ENCODE results near the gene KDM6B. TPM values are rescaled to one million over a fixed set of nuclear protein-coding genes. Genes with fewer than 3 reads are reported as not detected.

The KDM6B gene
- polyA plus RNA-seq, 1 experiment, result 0.91 TPM

DNA sequence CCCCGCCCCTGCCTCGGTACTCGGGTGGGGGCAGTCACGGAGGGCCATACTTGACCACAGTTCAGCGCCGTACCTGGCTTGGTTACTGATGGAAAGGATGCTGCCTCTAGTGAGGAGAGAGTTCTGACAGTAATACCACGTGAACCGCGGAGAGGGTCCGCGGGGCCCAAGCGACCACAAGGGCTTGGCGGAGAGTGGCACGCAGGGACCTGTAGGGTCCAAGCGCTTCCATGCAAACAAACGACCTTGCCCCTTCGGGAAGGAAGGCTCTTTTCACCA lies 9.2 kb downstream of the KDM6B start:
- ChIA-PET CTCF (interaction anchor here (0.9 to 1.7 kb wide), 4 partner anchors 8 to 99 kb away, joined by 3 to 9 read pairs (median 4); partner anchors contain the start of gene NAA38), POLR2A (interaction anchor here (0.9 to 1.0 kb wide), 2 partner anchors 14 to 43 kb away, joined by 3 to 4 read pairs; partner anchors contain the start of genes CYB5D1 and NAA38)
- peak overlapping the region; percentile 68 for H3K4me3 ChIP-seq (ENCODE audit: low read depth, low read length)
- DNase-seq (ENCODE audit: low read depth), result no peak
- no peaks in the 10 kb centered on the region for H3K27me3 ChIP-seq (ENCODE audit: control insufficient read depth, insufficient read depth, low read length)
- H3K36me3 ChIP-seq (ENCODE audit: control insufficient read depth, insufficient read depth, low read length), result peaks cover 22% of the 10 kb centered on the region
- TF ChIP-seq, protein P1, sequence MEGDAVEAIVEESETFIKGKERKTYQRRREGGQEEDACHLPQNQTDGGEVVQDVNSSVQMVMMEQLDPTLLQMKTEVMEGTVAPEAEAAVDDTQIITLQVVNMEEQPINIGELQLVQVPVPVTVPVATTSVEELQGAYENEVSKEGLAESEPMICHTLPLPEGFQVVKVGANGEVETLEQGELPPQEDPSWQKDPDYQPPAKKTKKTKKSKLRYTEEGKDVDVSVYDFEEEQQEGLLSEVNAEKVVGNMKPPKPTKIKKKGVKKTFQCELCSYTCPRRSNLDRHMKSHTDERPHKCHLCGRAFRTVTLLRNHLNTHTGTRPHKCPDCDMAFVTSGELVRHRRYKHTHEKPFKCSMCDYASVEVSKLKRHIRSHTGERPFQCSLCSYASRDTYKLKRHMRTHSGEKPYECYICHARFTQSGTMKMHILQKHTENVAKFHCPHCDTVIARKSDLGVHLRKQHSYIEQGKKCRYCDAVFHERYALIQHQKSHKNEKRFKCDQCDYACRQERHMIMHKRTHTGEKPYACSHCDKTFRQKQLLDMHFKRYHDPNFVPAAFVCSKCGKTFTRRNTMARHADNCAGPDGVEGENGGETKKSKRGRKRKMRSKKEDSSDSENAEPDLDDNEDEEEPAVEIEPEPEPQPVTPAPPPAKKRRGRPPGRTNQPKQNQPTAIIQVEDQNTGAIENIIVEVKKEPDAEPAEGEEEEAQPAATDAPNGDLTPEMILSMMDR (IDR thresholded peaks at IDR 0.05; ENCODE audit: insufficient read depth, low read depth, low read length), result no peak

DNA sequence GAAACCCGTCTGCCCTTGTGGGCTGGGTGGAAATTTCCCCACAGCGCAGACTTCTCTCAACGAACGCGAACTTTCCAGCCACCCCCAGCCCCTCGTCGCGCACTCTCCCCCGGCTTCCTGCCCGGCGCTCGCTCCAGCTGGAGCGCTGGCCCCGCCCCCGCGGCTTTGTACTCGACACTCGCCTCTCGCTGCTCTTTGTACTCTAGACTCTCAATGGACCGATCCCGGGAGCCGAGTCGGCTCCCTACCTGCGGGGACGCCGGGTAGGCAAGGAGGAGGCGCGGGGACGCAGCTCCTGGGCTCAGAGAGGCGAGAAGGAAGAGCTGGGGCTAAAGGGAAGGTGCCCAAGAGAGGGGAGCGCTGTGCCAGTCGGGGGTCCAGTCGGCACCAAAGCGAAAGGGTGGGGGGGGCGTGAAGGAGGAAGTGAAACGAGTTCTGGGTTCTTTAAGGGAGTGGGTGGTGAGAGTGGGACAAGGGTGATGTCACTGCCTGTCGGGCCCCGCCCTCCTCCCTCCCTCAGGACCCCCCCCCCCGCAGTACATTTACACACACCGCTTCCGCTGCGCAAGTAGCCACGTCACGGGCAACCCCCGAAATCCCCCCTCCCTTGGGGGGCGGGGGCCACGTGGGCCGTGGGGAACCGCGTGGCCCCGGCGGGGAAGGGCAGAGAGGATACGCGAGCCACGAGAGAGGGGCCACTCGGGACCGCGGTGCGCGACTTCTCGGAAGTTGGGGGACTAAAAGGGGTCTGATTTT lies 9.7 kb downstream of the KDM6B start:
- TF ChIP-seq, protein P1 (IDR thresholded peaks at IDR 0.05; ENCODE audit: insufficient read depth, low read depth, low read length), result no peak
- CTCF ChIA-PET, result interaction anchor here (0.9 to 1.1 kb wide), 3 partner anchors 9 to 100 kb away, joined by 3 to 5 read pairs (median 4); no protein-coding TSS in a partner anchor
- Histone ChIP-seq H3K4me3 (ENCODE audit: low read depth, low read length) (peak overlapping the region; percentile 68), H3K36me3 (ENCODE audit: control insufficient read depth, insufficient read depth, low read length) (peaks cover 23% of the 10 kb centered on the region), H3K27me3 (ENCODE audit: control insufficient read depth, insufficient read depth, low read length) (no peaks in the 10 kb centered on the region)
- POLR2A ChIA-PET, result interaction anchor here (0.9 to 1.0 kb wide), 2 partner anchors 14 to 42 kb away, joined by 3 to 4 read pairs; partner anchors contain the start of genes CYB5D1 and NAA38
- no peak for DNase-seq (ENCODE audit: low read depth)

DNA sequence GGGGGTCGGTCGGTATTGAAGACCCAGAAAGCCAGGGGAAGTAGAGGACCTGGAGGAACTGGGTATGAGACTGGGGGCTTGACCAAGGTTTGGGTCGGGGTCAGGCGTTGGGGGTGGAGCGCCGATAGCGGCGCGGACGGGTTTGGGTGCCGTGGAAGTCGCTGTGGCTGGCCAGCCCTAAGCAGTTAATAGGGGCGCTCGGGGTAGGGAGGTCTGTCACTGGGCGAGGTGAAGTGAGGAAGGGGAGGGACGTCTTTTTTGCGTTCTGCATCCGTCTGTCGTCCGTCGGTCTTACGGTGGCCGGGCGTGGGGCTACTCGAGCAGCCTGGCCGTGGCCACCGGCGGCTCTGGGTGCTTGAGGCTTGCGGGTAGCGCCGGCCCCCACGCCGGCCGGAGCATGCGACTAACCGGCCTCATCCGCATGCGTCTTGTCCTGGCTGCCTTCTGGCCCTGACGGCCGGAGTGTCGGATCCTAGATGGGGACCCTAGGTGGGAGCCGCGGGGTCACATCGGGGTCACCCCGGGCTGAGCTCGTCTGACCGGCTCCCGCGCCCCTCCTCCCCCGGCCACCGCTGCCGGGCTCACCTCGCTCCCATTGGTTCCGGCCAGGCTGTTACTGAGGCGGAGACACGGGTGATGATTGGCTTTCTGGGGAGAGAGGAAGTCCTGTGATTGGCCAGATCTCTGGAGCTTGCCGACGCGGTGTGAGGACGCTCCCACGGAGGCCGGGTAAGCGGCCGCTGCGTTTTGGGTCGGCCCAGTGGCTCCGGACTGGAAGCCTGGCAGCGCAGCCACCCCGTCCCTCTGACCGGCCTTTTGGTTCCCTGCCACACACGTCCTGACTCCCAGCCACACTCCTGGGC lies 10.5 kb downstream of the KDM6B start:
- H3K36me3 ChIP-seq (ENCODE audit: control insufficient read depth, insufficient read depth, low read length), result peaks cover 29% of the 10 kb centered on the region
- ChIA-PET CTCF (interaction anchor here (1.0 to 3.1 kb wide), 6 partner anchors 10 to 157 kb away, joined by 3 to 17 read pairs (median 4); partner anchors contain the start of genes KDM6B and TP53), POLR2A (interaction anchor here (0.5 to 0.6 kb wide), 2 partner anchors 8 to 11 kb away, joined by 3 to 7 read pairs; no protein-coding TSS in a partner anchor)
- TF ChIP-seq, protein P1 (IDR thresholded peaks at IDR 0.05; ENCODE audit: insufficient read depth, low read depth, low read length), result no peak
- H3K4me3 ChIP-seq (ENCODE audit: low read depth, low read length), result peak overlapping the region; percentile 68
- no peak for DNase-seq (ENCODE audit: low read depth)
- no peaks in the 10 kb centered on the region for H3K27me3 ChIP-seq (ENCODE audit: control insufficient read depth, insufficient read depth, low read length)

GRCh38 chr17:7845359-7846062 lies 11.5 kb downstream of the KDM6B start:
- TF ChIP-seq, protein P1 (IDR thresholded peaks at IDR 0.05; ENCODE audit: insufficient read depth, low read depth, low read length), result no peak
- peaks cover 35% of the 10 kb centered on the region for H3K36me3 ChIP-seq (ENCODE audit: control insufficient read depth, insufficient read depth, low read length)
- H3K27me3 ChIP-seq (ENCODE audit: control insufficient read depth, insufficient read depth, low read length), result no peaks in the 10 kb centered on the region
- DNase-seq (ENCODE audit: low read depth), result no peak
- ChIA-PET CTCF (interaction anchor here (1.0 to 3.1 kb wide), 6 partner anchors 11 to 158 kb away, joined by 3 to 17 read pairs (median 4); partner anchors contain the start of genes KDM6B and TP53), POLR2A (interaction anchor here (0.5 kb wide), 1 partner anchor 10 kb away, joined by 7 read pairs; no protein-coding TSS in a partner anchor)
- peak overlapping the region; percentile 68; the same call in 1 of the 2 replicates for H3K4me3 ChIP-seq (ENCODE audit: low read depth, low read length)

Measured in BJ (cell line).